Head of caudate nucleus (tissue), 42 donors: ENCODE data around the gene ZEB1.
"Not testable (repeated sequence)": the region's sequence is repeated elsewhere in the genome, so short reads cannot be mapped to it uniquely, and the experiment has no call there.

Experiments used
- DNase-seq, 42 donors: peaks; one replicate each; pipeline versions ENCODE4 v3.0.0 to v3.0.0-alpha.2; 2020 to 2021; ENCODE audit warnings: mixed read lengths in 7 of 42
- intact Hi-C: fragments of 100-400 bp; cut with DNase I; formaldehyde crosslinking; loops from one replicate; pipeline ENCODE4 v1.15.0; 2022

Gene ZEB1

GRCh38 chr10:31404640-31405039 is 85.6 kb downstream of the ZEB1 start:
- no peak for DNase-seq
- intact Hi-C loops, result no loop called here

DNA sequence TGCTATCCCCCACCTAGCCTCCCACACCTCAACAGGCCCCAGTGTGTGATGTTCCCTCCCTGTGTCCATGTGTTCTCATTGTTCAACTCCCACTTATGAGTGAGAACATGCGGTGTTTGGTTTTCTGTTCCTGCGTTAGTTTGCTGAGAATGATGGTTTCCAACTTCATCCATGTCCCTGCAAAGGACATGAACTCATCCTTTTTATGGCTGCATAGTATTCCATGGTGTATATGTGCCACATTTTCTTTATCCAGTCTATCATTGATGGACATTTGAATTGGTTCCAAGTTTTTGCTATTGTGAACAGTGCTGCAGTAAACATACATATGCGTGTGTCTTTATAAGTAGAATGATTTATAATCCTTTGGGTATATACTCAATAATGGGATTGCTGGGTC is 86.8 kb downstream of the ZEB1 start:
- intact Hi-C loops, DNase-seq: not testable (repeated sequence)

DNA sequence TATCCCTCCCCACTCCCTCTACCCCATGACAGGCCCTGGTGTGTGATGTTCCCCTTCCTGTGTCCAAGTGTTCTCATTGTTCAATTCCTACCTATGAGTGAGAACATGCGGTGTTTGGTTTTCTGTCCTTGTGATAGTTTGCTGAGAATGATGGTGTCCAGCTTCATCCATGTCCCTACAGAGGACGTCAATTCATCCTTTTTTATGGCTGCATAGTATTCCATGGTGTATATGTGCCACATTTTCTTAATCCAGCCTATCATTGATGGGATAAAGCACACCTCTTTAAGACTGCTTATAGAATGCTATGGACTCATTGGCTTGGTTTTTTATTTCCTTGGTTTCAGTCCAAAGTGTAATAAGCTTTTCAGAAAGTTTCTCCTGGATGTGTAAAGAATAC is 93.4 kb downstream of the ZEB1 start:
- intact Hi-C loops, DNase-seq: not testable (repeated sequence)

DNA sequence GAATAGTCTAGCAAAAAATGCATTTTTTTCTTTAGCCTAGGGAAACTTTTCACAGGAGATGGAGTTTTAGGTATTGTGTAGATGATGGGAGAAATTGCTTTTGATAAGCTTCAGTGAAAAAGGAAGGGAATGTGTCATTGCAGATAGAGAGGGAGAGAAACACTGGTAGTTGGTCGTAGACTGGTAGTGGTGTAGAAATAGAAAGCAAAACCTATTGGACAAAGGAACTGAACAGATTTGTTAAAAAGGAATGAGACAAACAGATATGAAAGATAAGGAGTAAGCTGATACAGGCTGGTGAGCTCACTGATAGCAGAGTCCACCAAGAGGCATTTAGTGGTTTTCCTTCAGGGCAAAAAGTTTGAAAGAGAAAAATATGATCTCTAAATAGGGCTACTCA is 94.3 kb downstream of the ZEB1 start:
- DNase-seq, result no peak
- intact Hi-C loops, result no loop called here

DNA sequence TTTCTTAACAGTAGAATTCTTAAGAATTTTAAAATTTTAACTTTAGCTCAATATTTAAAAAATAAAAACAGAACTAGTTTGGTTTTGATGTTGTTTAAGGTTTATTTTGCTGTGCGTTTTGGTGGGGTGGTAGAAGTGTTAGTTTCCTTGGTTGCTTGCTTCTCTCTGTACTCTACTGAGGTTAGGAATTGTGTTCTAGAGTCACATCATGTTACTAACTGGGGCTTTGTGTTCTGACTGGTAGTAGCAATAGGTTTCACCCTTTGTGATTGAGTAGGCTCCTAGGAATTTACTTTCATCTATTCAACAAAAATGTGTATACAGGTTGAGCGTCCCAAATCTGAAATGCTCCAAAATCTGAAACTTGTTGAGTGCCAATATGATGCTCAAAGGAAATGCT is 99.5 kb downstream of the ZEB1 start:
- intact Hi-C loops, result no loop called here
- DNase-seq, result no peak

DNA sequence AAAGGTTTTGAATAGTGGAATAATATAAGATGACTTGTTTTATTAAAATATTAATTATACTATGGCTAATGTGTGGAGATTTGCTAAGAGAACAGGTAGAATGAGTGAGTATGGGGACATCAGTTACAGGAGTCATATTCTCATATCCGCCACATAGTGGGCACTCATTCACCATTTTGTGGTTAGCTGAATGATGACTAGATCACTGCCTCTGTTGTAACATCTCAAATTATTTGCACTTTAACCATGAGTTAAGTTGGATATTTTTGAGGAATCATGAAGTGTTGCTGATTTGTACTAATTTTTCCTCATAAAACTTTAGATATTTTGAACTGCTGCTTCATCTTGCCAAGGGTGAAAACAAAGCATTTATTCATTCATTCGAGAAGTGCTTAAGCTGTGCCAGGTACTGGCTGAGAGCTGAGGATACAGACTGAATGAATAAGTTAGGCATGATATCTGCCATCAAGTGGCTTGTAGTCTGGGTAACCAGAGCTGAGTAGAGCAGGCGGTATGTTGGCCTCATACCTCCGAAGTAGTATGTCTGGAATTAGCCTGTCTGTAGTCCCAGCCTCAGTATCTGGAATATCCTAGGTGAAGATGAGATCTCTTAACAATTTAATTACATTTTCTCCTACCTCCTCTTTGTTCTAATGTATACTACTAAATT is 100.5 kb downstream of the ZEB1 start:
- intact Hi-C loops, result no loop called here

GRCh38 chr10:31421322-31421721 is 102.3 kb downstream of the ZEB1 start:
- no peak for DNase-seq
- intact Hi-C loops, result no loop called here

More for the DNA sequence above, 100.5 kb downstream of the ZEB1 start:
- DNase-seq, result peak in 2 of 42 donors; percentile 2 to 10

DNA sequence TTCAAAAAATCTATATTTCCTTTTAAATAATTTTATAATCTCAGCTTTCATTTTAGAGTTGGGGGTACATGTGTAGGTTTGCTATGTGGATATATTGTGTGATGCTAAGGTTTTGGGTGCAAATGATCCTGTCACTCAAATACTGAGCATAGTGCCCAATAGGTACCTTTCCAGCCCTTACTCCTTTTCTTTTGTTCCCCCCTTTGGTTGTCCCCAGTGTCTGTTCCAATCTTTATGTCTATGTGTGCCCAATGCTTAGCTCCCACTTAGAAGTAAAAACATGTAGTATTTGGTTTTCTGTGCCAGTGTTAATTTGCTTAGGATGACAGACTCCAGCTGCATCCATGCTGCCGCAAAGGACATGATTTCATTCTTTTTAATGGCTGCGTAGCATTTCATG is 103.6 kb downstream of the ZEB1 start:
- DNase-seq, result no peak
- intact Hi-C loops, result no loop called here

DNA sequence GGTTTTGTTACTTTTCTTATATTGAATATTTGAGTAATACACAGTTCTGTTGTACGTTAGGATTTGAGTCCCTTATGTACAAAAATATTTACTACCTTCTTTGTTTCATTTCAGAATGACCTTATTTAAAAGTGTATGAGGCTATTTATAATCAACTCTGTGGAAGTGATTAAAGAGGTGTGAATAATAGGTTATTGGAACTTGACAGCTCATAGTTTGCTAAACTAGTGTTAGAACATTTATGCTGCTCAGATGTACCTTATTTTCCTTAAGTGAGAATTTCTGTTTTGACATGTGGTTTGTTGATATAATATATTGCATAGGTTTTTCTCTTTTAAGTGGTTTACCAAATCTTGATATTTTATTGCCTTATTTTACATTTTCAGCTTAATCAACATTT is 105.5 kb downstream of the ZEB1 start:
- intact Hi-C loops, result no loop called here

DNA sequence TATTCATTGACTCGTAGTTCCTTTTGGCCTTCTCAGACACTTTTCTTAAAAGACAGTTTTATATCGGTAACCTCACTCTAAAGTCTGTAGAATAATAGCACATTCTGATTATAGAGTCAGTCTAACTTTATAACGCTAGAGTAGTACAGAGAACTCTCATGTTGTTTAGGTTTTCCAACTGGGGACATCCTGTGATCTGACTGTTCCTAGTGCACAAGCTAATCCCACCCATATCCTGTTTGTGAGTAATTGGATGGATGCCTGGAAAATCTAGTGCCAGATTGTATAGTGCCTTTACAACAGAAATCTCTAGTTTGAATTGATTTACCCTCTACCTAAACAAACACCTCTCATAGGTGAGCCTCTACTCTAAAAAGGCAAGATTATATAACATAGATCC is 107.4 kb downstream of the ZEB1 start:
- intact Hi-C loops, result no loop called here
- DNase-seq, result no peak

More for the DNA sequence above, 105.5 kb downstream of the ZEB1 start:
- no peak for DNase-seq

DNA sequence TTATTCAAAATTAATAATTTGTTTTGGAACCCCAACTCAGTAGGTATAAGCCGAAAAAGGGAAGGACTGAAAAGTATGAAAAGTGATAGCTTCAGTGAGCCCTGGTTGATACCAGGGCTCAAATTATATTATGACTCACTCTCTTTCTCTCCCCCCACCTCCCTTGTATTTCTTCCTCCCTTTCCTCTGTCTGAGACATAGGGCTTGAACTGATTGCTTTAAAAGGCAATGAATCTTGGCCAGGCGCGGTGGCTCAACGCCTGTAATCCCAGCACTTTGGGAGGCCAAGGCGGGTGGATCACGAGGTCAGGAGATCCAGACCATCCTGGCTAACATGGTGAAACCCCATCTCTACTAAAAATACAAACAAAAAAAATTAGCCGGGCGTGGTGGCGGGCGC is 108.3 kb downstream of the ZEB1 start:
- intact Hi-C loops, DNase-seq: not testable (repeated sequence)

GRCh38 chr10:31428499-31428898 is 109.5 kb downstream of the ZEB1 start:
- intact Hi-C loops, DNase-seq: not testable (repeated sequence)

GRCh38 chr10:31431021-31431420 is 112.0 kb downstream of the ZEB1 start:
- DNase-seq, result no peak
- intact Hi-C loops, result no loop called here

DNA sequence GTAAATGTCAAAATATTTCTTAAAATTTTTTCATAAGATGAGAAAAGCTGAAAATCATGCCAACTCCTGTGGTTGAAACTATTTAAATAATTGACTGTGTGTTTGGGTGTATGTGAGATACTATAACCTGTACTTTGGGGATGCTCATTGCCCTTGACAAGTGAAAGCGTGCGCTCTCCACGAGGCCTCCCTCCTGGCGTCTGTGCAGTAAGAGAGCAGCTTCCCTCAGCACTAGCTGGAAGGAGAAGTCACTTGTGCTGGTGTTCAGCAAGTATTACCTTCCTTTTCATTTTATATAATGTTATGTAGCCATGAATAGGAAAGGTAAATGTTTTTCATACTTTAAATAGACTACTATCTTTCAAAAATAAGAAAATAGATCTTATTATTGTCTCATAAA is 118.9 kb downstream of the ZEB1 start:
- intact Hi-C loops, result no loop called here
- DNase-seq, result no peak

DNA sequence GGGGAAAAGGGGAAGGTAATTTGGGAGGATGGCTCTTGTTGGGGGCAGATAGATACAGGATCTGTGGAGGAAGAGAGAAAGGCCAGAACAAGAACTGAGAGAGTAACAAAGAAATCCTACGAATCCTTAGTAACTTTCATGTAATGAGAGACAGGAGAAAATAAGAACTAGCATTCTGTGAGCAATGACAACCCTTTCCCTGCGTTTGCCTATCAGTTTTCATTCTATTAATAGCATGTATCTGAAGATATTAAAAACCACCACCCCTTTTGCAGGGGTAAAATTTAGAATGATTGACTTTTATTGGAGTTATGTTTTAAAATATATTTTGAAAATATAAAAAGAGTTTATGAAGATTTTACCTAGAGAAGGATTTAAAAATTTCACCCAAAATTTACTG is 132.8 kb downstream of the ZEB1 start:
- DNase-seq, result no peak
- intact Hi-C loops, result no loop called here

GRCh38 chr10:31456468-31456867 is 137.5 kb downstream of the ZEB1 start:
- no peak for DNase-seq
- intact Hi-C loops, result no loop called here

- no peak for DNase-seq
- intact Hi-C loops, result no loop called here
Observed at GRCh38 chr10:31457858-31458257, 138.8 kb downstream of the ZEB1 start.

DNA sequence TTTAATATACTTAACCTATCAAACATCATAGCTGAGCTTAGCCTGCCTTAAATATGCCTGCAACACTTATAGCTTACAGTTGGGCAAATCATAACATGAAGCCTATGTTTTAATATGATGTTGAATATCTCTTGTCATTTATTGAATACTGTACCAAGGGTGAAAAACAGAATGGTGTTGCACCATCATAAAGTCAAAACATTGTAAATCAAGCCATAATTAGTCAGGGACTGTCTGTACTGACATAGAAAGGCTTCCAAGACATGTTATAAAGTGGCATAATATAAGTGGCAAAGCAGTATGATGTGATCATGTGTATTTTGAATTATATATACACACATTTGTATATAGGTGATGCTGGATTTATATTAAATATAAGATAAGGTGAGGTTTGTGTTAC is 140.0 kb downstream of the ZEB1 start:
- no peak for DNase-seq
- intact Hi-C loops, result no loop called here

DNA sequence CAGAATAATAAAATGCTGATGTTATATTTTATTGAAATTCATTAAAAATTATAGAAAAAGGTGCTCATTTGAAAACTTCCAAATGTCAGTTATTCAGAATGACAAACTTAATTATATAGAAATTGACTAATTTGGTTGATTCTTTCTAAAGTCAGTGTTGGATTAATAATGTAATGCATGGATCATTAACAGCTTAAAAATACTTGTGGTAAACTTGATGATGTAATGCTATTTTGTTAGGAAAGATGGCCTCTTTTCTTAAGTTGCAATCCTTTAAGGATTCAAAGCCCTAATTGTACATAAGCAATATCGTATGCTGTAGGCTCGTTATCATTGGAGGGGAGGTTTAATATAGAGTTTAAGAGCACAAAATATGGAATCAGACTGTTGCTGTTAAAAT is 141.2 kb downstream of the ZEB1 start:
- no peak for DNase-seq
- intact Hi-C loops, result no loop called here

- intact Hi-C loops, result no loop called here
- no peak for DNase-seq
Observed at GRCh38 chr10:31464552-31464951, 145.5 kb downstream of the ZEB1 start.

DNA sequence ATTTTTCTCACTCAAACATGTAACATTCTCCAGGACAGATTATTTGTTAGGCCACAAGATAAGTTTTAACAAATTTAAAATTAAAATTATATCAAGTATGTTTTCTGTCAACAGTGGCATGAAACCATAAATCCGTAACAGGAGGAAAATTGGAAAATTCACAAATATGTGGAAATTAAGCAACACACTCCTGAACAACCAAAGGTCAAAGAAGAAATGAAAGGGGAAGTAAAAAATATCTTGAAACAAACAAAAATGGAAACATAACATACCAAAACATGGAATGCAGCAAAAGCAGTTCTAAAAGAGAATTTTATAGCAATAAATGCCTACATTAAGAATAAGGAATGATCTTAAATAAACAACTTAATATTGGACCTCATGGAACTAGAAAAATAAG is 147.3 kb downstream of the ZEB1 start:
- no peak for DNase-seq
- intact Hi-C loops, result no loop called here
